Tibial nerve (tissue), 4 donors: ENCODE results near the gene MAP3K12. TPM values are rescaled to one million over a fixed set of nuclear protein-coding genes. Genes with fewer than 3 reads are reported as not detected.

Experiments used
- DNase-seq, 2 donors: peaks; one replicate each; pipeline ENCODE4 v3.0.0-alpha.2; 2019; ENCODE audit warnings: low spot score in 2 of 2
- H3K27ac ChIP-seq, 4 donors: fragments of 200-600 bp; sonication (generic) in 3 of 4; one replicate each; pipeline ENCODE4 v1.5.1; 2017 to 2019; ENCODE audit warnings: mild to moderate bottlenecking in 1 of 4
- H3K27me3 ChIP-seq, 2 donors: fragments of 200-600 bp; sonication (generic) in 1 of 2; one replicate each; pipeline versions ENCODE4 v1.5.1 to v1.6.0; 2017 to 2019
- H3K36me3 ChIP-seq, 3 donors: fragments of 200-600 bp; sonication (generic); one replicate each; pipeline ENCODE4 v1.5.1; 2018 to 2019
- H3K4me1 ChIP-seq, 4 donors: fragments of 200-600 bp; sonication (generic) in 3 of 4; one replicate each; pipeline ENCODE4 v1.5.1; 2017 to 2019
- H3K4me3 ChIP-seq, 4 donors: fragments of 200-600 bp; sonication (generic) in 3 of 4; one replicate each; pipeline ENCODE4 v1.5.1; 2017 to 2019; ENCODE audit warnings: mild to moderate bottlenecking in 1 of 4, moderate library complexity in 1 of 4
- H3K9me3 ChIP-seq, 4 donors: fragments of 200-600 bp; sonication (generic) in 3 of 4; one replicate each; pipeline ENCODE4 v1.5.1; 2017 to 2019
- EP300 ChIP-seq, 2 donors: sonication (generic); formaldehyde crosslinking; IDR thresholded peaks; one replicate each; pipeline ENCODE4 v1.6.1; 2017; ENCODE audit warnings: antibody characterized with exemption in 2 of 2, mild to moderate bottlenecking in 1 of 2
- POLR2A ChIP-seq, 2 donors: fragments of 450-650 bp; IDR thresholded peaks; one replicate each; pipeline ENCODE4 v1.6.1; 2017; ENCODE audit warnings: antibody characterized with exemption in 2 of 2, mild to moderate bottlenecking in 2 of 2, moderate library complexity in 2 of 2
- WGBS, 2 donors: methylation state at CpG; one replicate each; pipeline ENCODE4 v1.1.5; 2018; 5-methylcytosine and 5-hydroxymethylcytosine counted together
- total RNA-seq, 4 donors: library from RNA; depleted of rRNA; stranded (reverse); fragments of >200 nt; gene quantifications; one replicate each; pipeline ENCODE4 v1.1.0, GENCODE V29; 2016
- TF ChIP-seq, protein P1 (sequence below), 5 experiments: fragments of 200-600 bp in 3 of 5; fragments of 450-650 bp in 2 of 5; sonication (generic) in 3 of 5; IDR thresholded peaks; one replicate each; pipeline ENCODE4 v1.5.1; 2016 to 2019; ENCODE audit warnings: antibody characterized with exemption in 5 of 5, mild to moderate bottlenecking in 3 of 5, moderate library complexity in 2 of 5

MAP3K12 gene
- total RNA-seq, 4 donors from 2014 or later, result 35.6 to 95.1 (median 58.3) TPM

DNA sequence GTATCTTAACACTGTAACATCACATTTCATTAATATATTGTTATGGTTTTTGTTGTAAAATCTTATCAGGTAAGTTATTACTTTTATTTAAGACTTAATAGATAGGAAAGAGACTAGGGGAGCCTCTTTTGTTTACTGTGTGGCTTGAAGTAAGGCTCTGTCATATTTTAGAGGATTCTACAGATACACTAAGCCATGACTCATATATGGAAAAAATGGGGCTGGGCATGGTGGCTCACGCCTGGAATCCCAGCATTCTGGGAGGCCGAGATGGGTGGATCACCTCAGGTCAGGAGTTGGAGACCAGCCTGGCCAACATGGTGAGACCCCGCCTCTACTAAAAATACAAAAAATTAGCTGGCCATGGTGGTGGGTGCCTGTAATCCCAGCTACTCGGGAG, 31.7 kb upstream of the MAP3K12 start:
- Histone ChIP-seq H3K36me3 (peaks cover 3 to 99% (median 14%) of the 10 kb centered on the region in 3 donors), H3K27ac (no peak overlapping the region)

DNA sequence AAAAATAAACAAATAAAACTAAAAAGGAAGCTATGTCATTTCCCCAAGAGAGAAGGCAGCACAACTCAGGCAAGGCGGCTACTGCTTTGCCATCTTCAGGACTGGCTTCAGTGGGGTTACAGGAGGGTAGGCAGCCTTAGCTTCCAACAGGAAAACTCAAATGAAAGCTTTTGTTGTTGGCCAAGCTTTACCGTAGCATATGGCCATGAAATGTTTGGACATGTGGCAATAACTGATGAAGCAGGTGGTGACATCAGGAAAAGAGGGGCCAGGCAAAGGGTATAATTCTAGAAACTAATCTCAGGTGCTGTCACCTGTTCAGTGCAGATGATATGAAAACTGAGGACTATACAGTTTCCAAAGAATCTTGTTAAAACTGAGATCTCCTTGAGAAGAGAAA, 30.8 kb upstream of the MAP3K12 start:
- WGBS, 2 donors, result 91 to 95% methylated on average over 2 of the region's 2 CpGs
- no peak overlapping the region for H3K27ac ChIP-seq
- TF ChIP-seq POLR2A (IDR thresholded peaks at IDR 0.05) (no peak), EP300 (IDR thresholded peaks at IDR 0.05) (no peak)
- TF ChIP-seq, protein P1, sequence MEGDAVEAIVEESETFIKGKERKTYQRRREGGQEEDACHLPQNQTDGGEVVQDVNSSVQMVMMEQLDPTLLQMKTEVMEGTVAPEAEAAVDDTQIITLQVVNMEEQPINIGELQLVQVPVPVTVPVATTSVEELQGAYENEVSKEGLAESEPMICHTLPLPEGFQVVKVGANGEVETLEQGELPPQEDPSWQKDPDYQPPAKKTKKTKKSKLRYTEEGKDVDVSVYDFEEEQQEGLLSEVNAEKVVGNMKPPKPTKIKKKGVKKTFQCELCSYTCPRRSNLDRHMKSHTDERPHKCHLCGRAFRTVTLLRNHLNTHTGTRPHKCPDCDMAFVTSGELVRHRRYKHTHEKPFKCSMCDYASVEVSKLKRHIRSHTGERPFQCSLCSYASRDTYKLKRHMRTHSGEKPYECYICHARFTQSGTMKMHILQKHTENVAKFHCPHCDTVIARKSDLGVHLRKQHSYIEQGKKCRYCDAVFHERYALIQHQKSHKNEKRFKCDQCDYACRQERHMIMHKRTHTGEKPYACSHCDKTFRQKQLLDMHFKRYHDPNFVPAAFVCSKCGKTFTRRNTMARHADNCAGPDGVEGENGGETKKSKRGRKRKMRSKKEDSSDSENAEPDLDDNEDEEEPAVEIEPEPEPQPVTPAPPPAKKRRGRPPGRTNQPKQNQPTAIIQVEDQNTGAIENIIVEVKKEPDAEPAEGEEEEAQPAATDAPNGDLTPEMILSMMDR (IDR thresholded peaks at IDR 0.05), result no peak
- H3K36me3 ChIP-seq, result peaks cover 3 to 99% (median 14%) of the 10 kb centered on the region in 3 donors
- no peak for DNase-seq
- H3K4me3 ChIP-seq, result no peak overlapping the region
- H3K27me3 ChIP-seq, result no peaks in the 10 kb centered on the region
- H3K4me1 ChIP-seq, result peaks cover 0 to 12% (median 0%) of the 10 kb centered on the region in 4 donors
- H3K9me3 ChIP-seq, result no peaks in the 10 kb centered on the region

More for the DNA sequence above, 31.7 kb upstream of the MAP3K12 start:
- TF ChIP-seq EP300 (IDR thresholded peaks at IDR 0.05) (no peak), POLR2A (IDR thresholded peaks at IDR 0.05) (no peak)
- TF ChIP-seq, protein P1 (IDR thresholded peaks at IDR 0.05), result no peak
- Histone ChIP-seq H3K4me3 (no peak overlapping the region), H3K27me3 (no peaks in the 10 kb centered on the region), H3K4me1 (peaks cover 0 to 12% (median 0%) of the 10 kb centered on the region in 4 donors), H3K9me3 (no peaks in the 10 kb centered on the region)
- DNase-seq, result no peak
- WGBS, 2 donors, result 85 to 92% methylated on average over 4 of the region's 4 CpGs

DNA sequence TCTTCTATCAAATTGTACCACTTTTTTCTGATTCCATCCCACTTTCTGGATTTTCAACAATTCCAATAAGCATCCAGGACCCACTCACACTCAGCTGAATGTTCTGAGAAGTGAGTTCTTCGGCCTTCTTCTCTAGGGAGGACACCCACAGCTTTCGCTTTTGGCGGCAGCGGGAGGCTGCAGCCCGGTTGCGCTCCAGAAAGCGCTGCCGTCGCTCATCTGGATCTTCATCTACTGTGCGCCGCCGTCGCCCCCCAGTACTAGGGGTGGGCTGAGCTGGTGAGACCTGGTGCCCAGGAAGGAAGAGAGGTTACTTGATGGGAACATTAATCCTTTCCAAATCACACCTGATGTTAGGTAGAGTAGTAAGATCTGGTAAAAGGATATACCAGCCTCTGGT, 25.2 kb upstream of the MAP3K12 start:
- Histone ChIP-seq H3K36me3 (peaks cover 0 to 100% (median 18%) of the 10 kb centered on the region in 3 donors), H3K9me3 (no peaks in the 10 kb centered on the region), H3K4me3 (no peak overlapping the region), H3K4me1 (no peaks in the 10 kb centered on the region), H3K27ac (no peak overlapping the region), H3K27me3 (no peaks in the 10 kb centered on the region)
- no peak for DNase-seq
- WGBS, 2 donors, result 92 to 95% methylated on average over 13 of the region's 13 CpGs
- no peak for TF ChIP-seq POLR2A (IDR thresholded peaks at IDR 0.05)
- TF ChIP-seq EP300 (IDR thresholded peaks at IDR 0.05), result no peak
- TF ChIP-seq, protein P1 (IDR thresholded peaks at IDR 0.05), result no peak

DNA sequence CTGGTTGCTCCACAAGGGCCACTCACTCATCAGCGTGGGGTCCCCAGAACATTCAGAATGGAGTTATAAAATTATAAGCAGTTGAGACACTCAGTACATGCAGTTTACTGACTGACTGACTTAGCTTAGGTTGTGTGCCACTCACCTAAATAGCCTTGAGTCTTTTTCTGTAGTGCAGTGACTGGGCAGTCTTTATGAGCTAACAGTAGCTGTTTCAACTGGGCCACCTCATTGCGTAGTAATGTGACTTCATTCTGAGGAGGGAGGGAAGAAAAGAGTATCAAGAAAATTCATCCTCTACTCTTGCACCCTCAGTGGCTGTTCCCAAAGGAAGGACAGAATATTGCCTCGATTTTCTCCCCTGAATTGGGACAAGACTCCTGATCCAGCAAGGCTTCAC, 23.9 kb upstream of the MAP3K12 start:
- WGBS, 2 donors, result 95% methylated on average over 3 of the region's 3 CpGs
- Histone ChIP-seq H3K36me3 (peaks cover 0 to 100% (median 18%) of the 10 kb centered on the region in 3 donors), H3K27ac (no peak overlapping the region), H3K27me3 (no peaks in the 10 kb centered on the region), H3K9me3 (no peaks in the 10 kb centered on the region), H3K4me1 (no peaks in the 10 kb centered on the region), H3K4me3 (no peak overlapping the region)
- no peak for TF ChIP-seq POLR2A (IDR thresholded peaks at IDR 0.05)
- TF ChIP-seq EP300 (IDR thresholded peaks at IDR 0.05), result no peak
- TF ChIP-seq, protein P1 (IDR thresholded peaks at IDR 0.05), result no peak
- no peak for DNase-seq

DNA sequence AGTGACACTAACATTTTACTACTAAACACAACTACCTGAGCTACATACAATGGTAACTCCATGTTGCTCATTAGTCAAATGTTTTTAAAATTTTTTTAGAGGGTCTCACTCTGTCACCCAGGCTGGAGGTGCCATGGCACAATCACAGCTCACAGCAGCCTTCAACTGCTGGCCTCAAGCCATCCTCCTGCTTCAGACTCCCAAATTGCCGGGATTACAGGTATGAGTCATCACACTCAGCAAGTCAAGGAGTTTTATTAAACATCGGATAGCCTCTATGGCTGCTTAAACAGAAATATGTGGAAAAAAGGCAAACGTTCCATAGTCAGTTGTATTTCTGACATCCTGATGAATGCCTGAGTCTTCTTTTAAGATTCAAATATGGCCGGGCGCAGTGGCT, 19.1 kb upstream of the MAP3K12 start:
- Histone ChIP-seq H3K27me3 (no peaks in the 10 kb centered on the region), H3K27ac (no peak overlapping the region), H3K4me1 (no peaks in the 10 kb centered on the region), H3K36me3 (peaks cover 0 to 100% (median 27%) of the 10 kb centered on the region in 3 donors), H3K4me3 (no peak overlapping the region), H3K9me3 (no peaks in the 10 kb centered on the region)
- DNase-seq, result no peak
- TF ChIP-seq EP300 (IDR thresholded peaks at IDR 0.05), result no peak
- no peak for TF ChIP-seq POLR2A (IDR thresholded peaks at IDR 0.05)
- TF ChIP-seq, protein P1 (IDR thresholded peaks at IDR 0.05), result no peak
- 85 to 88% methylated on average over 5 of the region's 5 CpGs for WGBS, 2 donors
